Lower lobe of right lung (tissue), 2 donors: Measurements from ENCODE around the gene UTP11. TPM values are rescaled to one million over a fixed set of nuclear protein-coding genes. Genes with fewer than 3 reads are reported as not detected.

ENCODE experiments used
- ATAC-seq, 2 donors: fragments of 200-7000 bp; cut with Tn5 transposase; one replicate each; pipeline ENCODE4 v1.9.1; 2020 to 2022; ENCODE audit warnings: mild to moderate bottlenecking in 2 of 2, moderate library complexity in 2 of 2
- DNase-seq: peaks from one replicate; pipeline ENCODE4 v3.0.0-alpha.2; 2020
- H3K27ac ChIP-seq: fragments of 200-600 bp; one replicate; pipeline ENCODE4 v1.8.0; 2022
- H3K27me3 ChIP-seq: fragments of 200-600 bp; one replicate; pipeline ENCODE4 v1.8.0; 2022; ENCODE audit warnings: low read depth
- H3K36me3 ChIP-seq: fragments of 200-600 bp; one replicate; pipeline ENCODE4 v1.8.0; 2022; ENCODE audit warnings: mild to moderate bottlenecking
- H3K4me1 ChIP-seq: fragments of 200-600 bp; one replicate; pipeline ENCODE4 v1.8.0; 2022
- H3K4me3 ChIP-seq: fragments of 200-600 bp; one replicate; pipeline ENCODE4 v1.8.0; 2022; ENCODE audit warnings: mild to moderate bottlenecking
- H3K9me3 ChIP-seq: fragments of 200-600 bp; one replicate; pipeline ENCODE4 v1.8.0; 2022
- intact Hi-C: fragments of 100-400 bp; cut with DNase I; formaldehyde crosslinking; loops from one replicate; pipeline ENCODE4 v1.11.0; 2022
- total RNA-seq: library from RNA; stranded (reverse); fragmentation: NEBNext Ultra II Directional; extraction: Animal tissue kit (Norgen Biotek cat#: 25700); gene quantifications from one replicate; pipeline ENCODE4 v1.2.1, GENCODE V29; 2021
- TF ChIP-seq, protein P1 (sequence below): fragments of 200-600 bp; IDR thresholded peaks from one replicate; pipeline ENCODE4 v1.8.0; 2022; ENCODE audit warnings: antibody characterized with exemption, mild to moderate bottlenecking
- donor health status: DM: no; HTN: yes; CAD: no; lungs with severe emphysema.

The UTP11 gene
- total RNA-seq, 1 donor from 2014 or later: 22.8 TPM

- no peak for DNase-seq
- Histone ChIP-seq H3K36me3 (peaks cover 92% of the 10 kb centered on the region), H3K4me1 (peaks cover 5% of the 10 kb centered on the region), H3K27ac (no peak overlapping the region), H3K27me3 (no peaks in the 10 kb centered on the region), H3K4me3 (no peak overlapping the region), H3K9me3 (no peaks in the 10 kb centered on the region)
- no peak for ATAC-seq
- intact Hi-C loops: no loop called here
- TF ChIP-seq, protein P1, sequence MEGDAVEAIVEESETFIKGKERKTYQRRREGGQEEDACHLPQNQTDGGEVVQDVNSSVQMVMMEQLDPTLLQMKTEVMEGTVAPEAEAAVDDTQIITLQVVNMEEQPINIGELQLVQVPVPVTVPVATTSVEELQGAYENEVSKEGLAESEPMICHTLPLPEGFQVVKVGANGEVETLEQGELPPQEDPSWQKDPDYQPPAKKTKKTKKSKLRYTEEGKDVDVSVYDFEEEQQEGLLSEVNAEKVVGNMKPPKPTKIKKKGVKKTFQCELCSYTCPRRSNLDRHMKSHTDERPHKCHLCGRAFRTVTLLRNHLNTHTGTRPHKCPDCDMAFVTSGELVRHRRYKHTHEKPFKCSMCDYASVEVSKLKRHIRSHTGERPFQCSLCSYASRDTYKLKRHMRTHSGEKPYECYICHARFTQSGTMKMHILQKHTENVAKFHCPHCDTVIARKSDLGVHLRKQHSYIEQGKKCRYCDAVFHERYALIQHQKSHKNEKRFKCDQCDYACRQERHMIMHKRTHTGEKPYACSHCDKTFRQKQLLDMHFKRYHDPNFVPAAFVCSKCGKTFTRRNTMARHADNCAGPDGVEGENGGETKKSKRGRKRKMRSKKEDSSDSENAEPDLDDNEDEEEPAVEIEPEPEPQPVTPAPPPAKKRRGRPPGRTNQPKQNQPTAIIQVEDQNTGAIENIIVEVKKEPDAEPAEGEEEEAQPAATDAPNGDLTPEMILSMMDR: no peak
Measured at GRCh38 chr1:38021969-38022368, 9.4 kb downstream of the UTP11 start.

DNA sequence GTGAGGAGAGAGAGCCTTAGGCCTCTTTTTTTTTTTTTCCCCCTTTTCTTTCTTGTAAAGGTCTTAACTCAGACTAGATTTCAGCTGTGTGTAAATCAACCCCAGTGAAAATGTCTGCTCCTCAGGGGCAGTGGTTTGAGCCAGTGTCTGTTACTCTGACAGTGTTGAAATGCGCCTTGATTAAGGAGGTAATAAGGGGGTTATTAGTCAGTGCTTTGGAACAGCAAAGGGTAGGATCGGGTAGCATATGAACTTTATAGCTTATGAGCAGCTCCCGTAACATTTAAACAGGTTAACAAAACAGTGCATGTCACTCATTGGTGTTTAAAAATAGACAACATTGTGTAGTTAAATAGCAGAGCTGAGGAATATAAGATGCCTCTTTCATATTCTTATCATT, 10.3 kb downstream of the UTP11 start:
- peaks cover 83% of the 10 kb centered on the region for H3K36me3 ChIP-seq
- H3K9me3 ChIP-seq: no peaks in the 10 kb centered on the region
- H3K4me1 ChIP-seq: peaks cover 6% of the 10 kb centered on the region
- DNase-seq (no peak), ATAC-seq (no peak)
- H3K27ac ChIP-seq: no peak overlapping the region
- intact Hi-C loops: no loop called here
- no peak overlapping the region for H3K4me3 ChIP-seq
- no peaks in the 10 kb centered on the region for H3K27me3 ChIP-seq
- TF ChIP-seq, protein P1: no peak

- no peak for ATAC-seq
- TF ChIP-seq, protein P1: no peak
- no peak for DNase-seq
- Histone ChIP-seq H3K4me1 (peaks cover 20% of the 10 kb centered on the region), H3K9me3 (no peaks in the 10 kb centered on the region), H3K27ac (no peak overlapping the region), H3K4me3 (no peak overlapping the region), H3K36me3 (peaks cover 59% of the 10 kb centered on the region), H3K27me3 (no peaks in the 10 kb centered on the region)
- intact Hi-C loops: no loop called here
Measured at GRCh38 chr1:38025233-38025632, 12.7 kb downstream of the UTP11 start.

- no peak overlapping the region for H3K4me3 ChIP-seq
- no peak for ATAC-seq
- intact Hi-C loops: no loop called here
Measured at GRCh38 chr1:38025664-38026063, 13.1 kb downstream of the UTP11 start.

DNA sequence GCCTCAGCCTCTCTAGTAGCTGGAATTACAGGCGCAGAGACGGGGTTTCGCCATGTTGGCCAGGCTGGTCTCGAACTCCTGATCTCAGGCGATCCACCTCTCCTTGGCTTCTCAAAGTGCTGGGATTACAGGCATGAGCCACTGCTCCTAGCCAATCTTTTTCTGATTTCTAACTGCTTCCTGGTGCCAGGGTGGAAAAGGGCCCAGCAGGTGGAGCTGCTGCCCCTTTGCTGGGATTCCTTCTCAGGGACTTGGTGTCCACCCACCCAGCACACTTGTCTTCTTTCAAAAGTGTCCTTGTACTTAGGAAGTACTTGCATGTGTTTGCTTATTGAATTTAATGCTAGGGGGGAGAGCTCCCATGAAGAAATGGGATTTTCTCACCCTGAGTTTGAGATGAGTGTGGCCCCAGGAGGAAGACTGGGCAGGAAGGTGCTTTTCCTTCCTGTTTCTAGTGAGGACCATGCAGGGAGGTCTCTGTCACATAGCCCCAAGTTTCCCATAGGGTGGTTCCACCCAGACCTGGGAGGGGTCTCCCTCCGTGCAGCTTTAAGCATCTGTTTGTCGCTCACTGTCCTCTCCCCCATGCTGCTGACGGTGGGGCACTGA, 14.2 kb downstream of the UTP11 start:
- ATAC-seq (peak; percentile 82 to 87), DNase-seq (peak; percentile 78)
- Histone ChIP-seq H3K27me3 (no peaks in the 10 kb centered on the region), H3K27ac (no peak overlapping the region), H3K4me1 (peaks cover 28% of the 10 kb centered on the region), H3K9me3 (no peaks in the 10 kb centered on the region), H3K4me3 (no peak overlapping the region), H3K36me3 (peaks cover 44% of the 10 kb centered on the region)
- intact Hi-C loops: no loop called here
- TF ChIP-seq, protein P1: peak; percentile 69

More at GRCh38 chr1:38025664-38026063, 13.1 kb downstream of the UTP11 start:
- H3K9me3 ChIP-seq: no peaks in the 10 kb centered on the region
- peaks cover 24% of the 10 kb centered on the region for H3K4me1 ChIP-seq
- no peak overlapping the region for H3K27ac ChIP-seq
- peaks cover 55% of the 10 kb centered on the region for H3K36me3 ChIP-seq
- no peak for DNase-seq
- TF ChIP-seq, protein P1: no peak
- no peaks in the 10 kb centered on the region for H3K27me3 ChIP-seq
